K562 (cell line): ENCODE results near the gene CPNE9. TPM values are rescaled to one million over a fixed set of nuclear protein-coding genes. Genes with fewer than 3 reads are reported as not detected.
A peak's percentile ranks its signal among the peaks of the same experiment; 100 is the strongest.

Experiments
- ATAC-seq: fragments of 200-7000 bp; cut with Tn5 transposase; 3 replicates; pipeline ENCODE4 v1.9.1; 2020; ENCODE audit warnings: moderate library complexity
- BruUV-seq: library from RNA; stranded (reverse); fragments of 400-500 nt; replicated peaks from 2 replicates; lab custom pipeline; 2021; lab: Mats Ljungman, UMichigan
- CTCF ChIA-PET: fragments of 300-600 bp; formaldehyde crosslinking; extraction: SDS; loops from one replicate; lab custom pipeline; 2021; ENCODE audit warnings: low intra/inter-chr PET ratio; lab: Yijun Ruan, JAX
- POLR2A ChIA-PET: fragments of 300-600, 350-650 bp; sonication (Branson Sonifier 250); formaldehyde crosslinking; extraction: SDS; loops from one replicate; lab custom pipeline; 2021; ENCODE audit warnings: antibody characterized with exemption, inconsistent platforms; lab: Yijun Ruan, JAX
- DNase-seq, 4 experiments: peaks; one replicate each; pipeline versions ENCODE4 v3.0.0 to v3.0.0-alpha.2; 2011 to 2018; ENCODE audit warnings: low spot score in 3 of 4, mixed read lengths in 3 of 4; ENCODE audit errors: extremely low read depth in 1 of 4
- FAIRE-seq: peaks from 2 replicates; lab custom pipeline; 2011; peaks lifted over from hg19 to GRCh38; lab: Jason Lieb, UNC
- H2AFZ ChIP-seq: 2 replicates; pipeline ENCODE4 v1.6.0; 2011; ENCODE audit warnings: low read depth, low read length, control low read depth, inconsistent platforms
- H3K27ac ChIP-seq: fragments of 200-600 bp; 3 replicates; pipeline ENCODE4 v1.8.0; 2011; ENCODE audit warnings: low read depth, mild to moderate bottlenecking, control low read depth, inconsistent platforms, low read length, moderate library complexity, mixed read lengths; ENCODE audit errors: extremely low read depth
- H3K27me3 ChIP-seq, 2 experiments: fragments of 300-600 bp in 1 of 2; 2 replicates in 1 of 2; 3 replicates in 1 of 2; pipeline versions ENCODE4 v1.6.0 to v1.8.0; 2011; ENCODE audit warnings: inconsistent platforms in 2 of 2, low read length in 2 of 2, mild to moderate bottlenecking in 1 of 2, mixed read lengths in 1 of 2, moderate library complexity in 1 of 2; ENCODE audit not compliant: control insufficient read depth in 2 of 2, insufficient read depth in 2 of 2
- H3K36me3 ChIP-seq: fragments of 300-600 bp; 3 replicates; pipeline ENCODE4 v1.8.0; 2011; ENCODE audit warnings: mild to moderate bottlenecking, low read length, inconsistent platforms; ENCODE audit not compliant: control insufficient read depth, insufficient read depth
- H3K4me1 ChIP-seq, 2 experiments: fragments of 200-600 bp in 1 of 2; replicated peaks in 1 of 2; 2 replicates in 1 of 2; 3 replicates in 1 of 2; pipeline versions ENCODE4 v1.5.1 to v1.8.0; 2011; ENCODE audit warnings: inconsistent platforms in 2 of 2, low read length in 2 of 2, mild to moderate bottlenecking in 1 of 2, mixed read lengths in 1 of 2, moderate library complexity in 1 of 2; ENCODE audit not compliant: control insufficient read depth in 2 of 2, insufficient read depth in 2 of 2
- H3K4me2 ChIP-seq: 2 replicates; pipeline ENCODE4 v1.6.1; 2011; ENCODE audit warnings: low read length, control low read depth, inconsistent platforms, mixed read lengths; ENCODE audit not compliant: insufficient read depth
- H3K4me3 ChIP-seq: fragments of 200-600 bp; sonication (generic), shearing (Covaris generic); 2 replicates; pipeline ENCODE4 v1.5.1; 2016; ENCODE audit warnings: control low read depth, inconsistent platforms
- H3K79me2 ChIP-seq: fragments of 200-600 bp; 3 replicates; pipeline ENCODE4 v1.8.0; 2011; ENCODE audit warnings: low read length, inconsistent platforms; ENCODE audit not compliant: control insufficient read depth, insufficient read depth
- H3K9ac ChIP-seq, 2 experiments: 2 replicates each; pipeline versions ENCODE4 v1.6.0 to v1.6.1; 2011; ENCODE audit warnings: low read depth in 2 of 2, low read length in 2 of 2, control low read depth in 1 of 2, inconsistent platforms in 1 of 2, mild to moderate bottlenecking in 1 of 2, mixed read lengths in 1 of 2; ENCODE audit not compliant: insufficient read depth in 1 of 2
- H3K9me1 ChIP-seq: one replicate; pipeline ENCODE4 v1.6.0; 2011; ENCODE audit warnings: inconsistent platforms, mild to moderate bottlenecking, low read length, moderate library complexity; ENCODE audit not compliant: control insufficient read depth, insufficient read depth
- H3K9me3 ChIP-seq: replicated peaks from 2 replicates; pipeline ENCODE4 v1.5.1; 2011; ENCODE audit warnings: low read depth, low read length, inconsistent platforms; ENCODE audit not compliant: control insufficient read depth, insufficient read depth
- H4K20me1 ChIP-seq: replicated peaks from 2 replicates; pipeline ENCODE4 v1.6.1; 2011; ENCODE audit warnings: low read length, inconsistent platforms, mixed read lengths; ENCODE audit not compliant: control insufficient read depth, insufficient read depth
- CHD2 ChIP-seq: IDR thresholded peaks from 2 replicates; pipeline ENCODE4 v1.6.1; 2011; ENCODE audit warnings: low read depth, low read length
- DACH1 ChIP-seq: fragments of 450-650 bp; IDR thresholded peaks from 2 replicates; pipeline ENCODE4 v1.6.1; 2018; ENCODE audit not compliant: partially characterized antibody
- KLF16 ChIP-seq: IDR thresholded peaks from 2 replicates; pipeline ENCODE4 v1.6.1; 2016; ENCODE audit warnings: antibody characterized with exemption
- POLR2A ChIP-seq: fragments of 450-650 bp; conservative IDR thresholded peaks from 2 replicates; pipeline ENCODE4 v1.6.1; 2016
- RBFOX2 ChIP-seq: fragments of 200-400 bp; formaldehyde crosslinking; IDR thresholded peaks from 2 replicates; pipeline ENCODE4 v1.6.1; 2017; ENCODE audit warnings: low read depth, mild to moderate bottlenecking, low read length, moderate library complexity
- SMARCB1 ChIP-seq: IDR thresholded peaks from 2 replicates; pipeline ENCODE4 v1.6.1; 2011; ENCODE audit warnings: improper control_type of control experiment, low read depth; ENCODE audit not compliant: insufficient read length
- TRIM28 ChIP-seq: fragments of 450-650 bp; IDR thresholded peaks from 2 replicates; pipeline ENCODE4 v1.6.1; 2017
- ZNF133 ChIP-seq: fragments of 250-450 bp; sonication (Bioruptor Pico); IDR thresholded peaks from 2 replicates; pipeline ENCODE4 v1.4.0; 2020; ENCODE audit warnings: mild to moderate bottlenecking
- ZNF316 ChIP-seq: fragments of 450-650 bp; IDR thresholded peaks from 2 replicates; pipeline ENCODE4 v1.6.1; 2016
- WGBS: fragments of 100-300 bp; shearing (Covaris generic); methylation state at CpG from one replicate; pipeline ENCODE4 v1.1.6; 2016; ENCODE audit warnings: low coverage, mixed read lengths; ENCODE audit not compliant: insufficient coverage; ENCODE audit errors: missing lambda C conversion rate; 5-methylcytosine and 5-hydroxymethylcytosine counted together
- in situ Hi-C: fragments of 300-500 bp; cut with MboI; formaldehyde crosslinking; loops from 4 replicates; pipeline ENCODE4 v1.15.0; 2018; ENCODE audit warnings: inconsistent platforms, mixed read lengths
- intact Hi-C: fragments of 100-400 bp; cut with micrococcal nuclease; formaldehyde crosslinking; loops from 2 replicates; pipeline ENCODE4 v1.14.2; 2022
- polyA plus RNA-seq, 8 experiments: library from polyadenylated mRNA; depleted of rRNA in 4 of 8; stranded (reverse) in 5 of 8; unstranded in 3 of 8; fragments of >200 nt; fragmentation: Nextera tagmentation in 2 of 8; fragmentation: Illumina TruSeq in 1 of 8; extraction: Ambion mirVana in 2 of 8; extraction: Trizol in 1 of 8; gene quantifications; 2 replicates each; pipeline versions ENCODE4 v1.2.1 to v1.2.3, GENCODE V29; 2011 to 2014; ENCODE audit warnings: inconsistent platforms in 1 of 8, missing spikeins in 1 of 8
- total RNA-seq, 7 experiments: library from RNA; depleted of rRNA in 6 of 7; stranded (reverse); fragments of >200 nt in 6 of 7; fragmentation: Illumina TruSeq in 2 of 7; extraction: Trizol in 2 of 7; gene quantifications; 2 replicates each; pipeline versions ENCODE4 v1.2.1 to v1.2.3, GENCODE V29; 2011 to 2021; ENCODE audit warnings: low replicate concordance in 1 of 7
- TF ChIP-seq, protein P1 (sequence below): fragments of 250-450 bp; sonication (Bioruptor Pico); IDR thresholded peaks from 2 replicates; pipeline ENCODE4 v1.8.0; 2022; ENCODE audit warnings: inconsistent platforms, mild to moderate bottlenecking, moderate library complexity, borderline replicate concordance

The CPNE9 gene
- total and polyA plus RNA-seq, 9 of the 15 experiments (the other 6 are each of a cell fraction or from before 2014, with no cell fraction given) = 0.22 to 0.56 (median 0.29) TPM; not detected in 3

DNA sequence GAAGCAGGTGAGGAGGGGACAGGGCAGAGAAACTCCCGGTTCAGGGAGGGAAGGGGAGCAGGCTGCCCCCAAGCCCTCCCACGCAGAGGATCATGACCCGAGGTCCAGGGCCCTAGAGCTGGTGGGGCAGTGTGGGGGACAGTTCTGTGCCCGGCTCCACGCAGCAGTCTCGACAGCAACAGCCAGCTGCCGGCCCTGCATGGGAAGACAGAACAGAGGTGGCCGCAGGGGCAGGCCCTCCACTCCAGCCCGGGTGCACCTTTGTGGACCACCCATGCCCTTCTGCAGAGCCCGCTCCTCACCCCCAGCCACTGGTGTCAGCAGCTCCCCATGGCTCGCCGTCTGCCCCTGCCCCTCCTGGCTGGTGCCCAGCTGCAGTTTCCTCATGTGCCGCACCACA, 53.8 kb downstream of the CPNE9 start:
- H3K4me2 ChIP-seq = no peak overlapping the region
- POLR2A ChIA-PET = interaction anchor here (0.7 kb wide), 1 partner anchor 361 kb away, joined by 3 read pairs; no protein-coding TSS in a partner anchor
- 83% methylated on average over 11 of the region's 13 CpGs for WGBS

GRCh38 chr3:9760779-9761505, 57.3 kb downstream of the CPNE9 start:
- Histone ChIP-seq H3K4me3 (no peak overlapping the region), H3K27ac (no peak overlapping the region), H3K36me3 (peaks cover 28% of the 10 kb centered on the region; the same call in 2 of the 3 replicates), H3K79me2 (no peaks in the 10 kb centered on the region), H3K27me3 (no peaks in the 10 kb centered on the region), H3K9me1 (no peaks in the 10 kb centered on the region), H2AFZ (no peak overlapping the region), H3K4me2 (no peak overlapping the region), H4K20me1 (no peaks in the 10 kb centered on the region), H3K4me1 (peaks cover 0 to 4% of the 10 kb centered on the region in 2 experiments; a peak in 3 of 5 replicates), H3K9ac (no peak overlapping the region), H3K9me3 (no peaks in the 10 kb centered on the region; the same call in 1 of the 2 replicates)
- FAIRE-seq = no peak
- WGBS = 82% methylated on average over 10 of the region's 10 CpGs
- no peak for DNase-seq
- ChIA-PET POLR2A (interaction anchor here (0.6 kb wide), 1 partner anchor 14 kb away, joined by 4 read pairs; no protein-coding TSS in a partner anchor), CTCF (no interaction called here)
- no peak for ATAC-seq
- in situ Hi-C loops (no loop called here), intact Hi-C loops (no loop called here)
- TF ChIP-seq SMARCB1 = no peak
- TF ChIP-seq, protein P1, sequence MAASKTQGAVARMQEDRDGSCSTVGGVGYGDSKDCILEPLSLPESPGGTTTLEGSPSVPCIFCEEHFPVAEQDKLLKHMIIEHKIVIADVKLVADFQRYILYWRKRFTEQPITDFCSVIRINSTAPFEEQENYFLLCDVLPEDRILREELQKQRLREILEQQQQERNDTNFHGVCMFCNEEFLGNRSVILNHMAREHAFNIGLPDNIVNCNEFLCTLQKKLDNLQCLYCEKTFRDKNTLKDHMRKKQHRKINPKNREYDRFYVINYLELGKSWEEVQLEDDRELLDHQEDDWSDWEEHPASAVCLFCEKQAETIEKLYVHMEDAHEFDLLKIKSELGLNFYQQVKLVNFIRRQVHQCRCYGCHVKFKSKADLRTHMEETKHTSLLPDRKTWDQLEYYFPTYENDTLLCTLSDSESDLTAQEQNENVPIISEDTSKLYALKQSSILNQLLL (CRISPR knock-in tag) = no peak
- no peak for TF ChIP-seq POLR2A
- peak; percentile 37; the same call in 1 of the 2 replicates for TF ChIP-seq TRIM28
- TF ChIP-seq DACH1 = no peak
- peak; percentile 80 for TF ChIP-seq ZNF316
- TF ChIP-seq ZNF133 = no peak
- TF ChIP-seq CHD2 = no peak
- BruUV-seq = no TSS peak

More for the DNA sequence above, 53.8 kb downstream of the CPNE9 start:
- CTCF ChIA-PET = no interaction called here
- Histone ChIP-seq H3K36me3 (peaks cover 46% of the 10 kb centered on the region), H3K79me2 (no peaks in the 10 kb centered on the region), H3K4me1 (peaks cover 0 to 8% of the 10 kb centered on the region in 2 experiments; a peak in 2 of 5 replicates), H2AFZ (no peak overlapping the region), H3K9me3 (no peaks in the 10 kb centered on the region; the same call in 1 of the 2 replicates), H3K9ac (peak overlapping the region in 1 of 2 experiments; percentile 47; a peak in 1 of 4 replicates), H3K27me3 (no peaks in the 10 kb centered on the region), H4K20me1 (no peaks in the 10 kb centered on the region), H3K4me3 (no peak overlapping the region), H3K9me1 (no peaks in the 10 kb centered on the region), H3K27ac (no peak overlapping the region)
- FAIRE-seq = no peak
- in situ Hi-C loops = no loop called here
- no peak for ATAC-seq
- BruUV-seq = no TSS peak
- DNase-seq = no peak
- intact Hi-C loops = no loop called here
- peak; percentile 44; the same call in 1 of the 2 replicates for TF ChIP-seq RBFOX2
- no peak for TF ChIP-seq KLF16
